HG03045 (cell line): ENCODE data around the gene LPXN.

Experiments
- ATAC-seq: cut with Tn5 transposase; IDR thresholded peaks from one replicate; pipeline ENCODE4 v1.9.1; 2021; ENCODE audit warnings: mild to moderate bottlenecking, moderate library complexity; ENCODE audit not compliant: unreplicated experiment

Gene LPXN

DNA sequence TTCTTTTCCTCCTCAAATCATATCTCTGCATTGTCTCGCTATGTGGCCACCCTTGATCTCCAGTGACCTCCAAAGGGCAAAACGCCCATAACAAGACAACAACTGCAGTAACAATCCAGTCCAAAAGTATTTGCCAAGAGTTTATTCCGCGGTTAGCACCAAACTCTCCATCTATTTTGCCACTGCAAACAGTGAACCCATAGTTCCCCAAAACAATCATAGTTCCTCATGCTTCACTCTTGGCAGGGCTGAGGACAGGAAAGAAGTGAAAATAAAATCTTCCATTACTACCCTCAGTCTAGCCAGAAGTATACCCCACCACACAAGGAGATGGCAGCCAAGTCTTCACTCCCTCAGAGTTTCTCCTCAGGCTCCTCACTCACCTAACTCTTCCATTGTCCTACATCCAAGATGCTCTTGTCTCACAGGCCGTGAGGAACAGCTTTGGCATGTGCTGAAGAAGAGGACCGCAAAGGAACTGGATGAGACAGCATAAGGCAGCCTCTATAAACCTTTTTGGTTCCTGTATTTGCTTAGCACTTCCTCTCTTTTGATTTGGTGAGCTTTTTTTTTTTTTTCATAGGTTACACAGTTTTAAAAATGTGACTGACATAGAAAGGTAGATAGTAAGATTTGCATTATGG lies at the start of gene LPXN:
LPXN (minus strand) TSS at position 480 of the 644 bp plus-strand sequence; CDS start at position 396, 84 bp downstream.
- ATAC-seq: no peak

DNA sequence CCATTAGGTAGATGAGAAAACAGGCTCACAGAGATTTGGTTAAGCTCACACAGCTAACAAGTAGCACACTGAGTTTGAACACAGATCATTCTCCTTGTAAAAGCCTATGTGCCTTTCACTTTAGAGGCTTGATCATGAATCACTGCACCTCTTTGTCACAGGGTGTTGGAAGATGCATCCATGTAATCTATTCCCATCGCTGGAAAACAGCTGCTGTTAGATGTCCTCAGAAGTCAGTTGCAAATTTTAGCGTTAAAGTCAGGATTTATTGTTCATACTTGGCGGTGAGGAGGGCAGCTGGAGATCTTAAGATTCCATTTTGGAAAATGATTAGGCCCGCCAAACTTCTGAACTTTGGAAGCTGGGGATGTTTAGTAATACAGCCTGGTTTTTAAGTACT lies 49.4 kb upstream of the LPXN start:
- no peak for ATAC-seq

GRCh38 chr11:58622344-58622743 lies 46.7 kb upstream of the LPXN start, which contains the start of gene CNTF:
CNTF (plus strand) TSS chr11:58622665; CDS start chr11:58622753, 88 bp downstream.
- no peak for ATAC-seq

- no peak for ATAC-seq
These were observed 46.1 kb upstream of the LPXN start for GRCh38 chr11:58621586-58622262.

DNA sequence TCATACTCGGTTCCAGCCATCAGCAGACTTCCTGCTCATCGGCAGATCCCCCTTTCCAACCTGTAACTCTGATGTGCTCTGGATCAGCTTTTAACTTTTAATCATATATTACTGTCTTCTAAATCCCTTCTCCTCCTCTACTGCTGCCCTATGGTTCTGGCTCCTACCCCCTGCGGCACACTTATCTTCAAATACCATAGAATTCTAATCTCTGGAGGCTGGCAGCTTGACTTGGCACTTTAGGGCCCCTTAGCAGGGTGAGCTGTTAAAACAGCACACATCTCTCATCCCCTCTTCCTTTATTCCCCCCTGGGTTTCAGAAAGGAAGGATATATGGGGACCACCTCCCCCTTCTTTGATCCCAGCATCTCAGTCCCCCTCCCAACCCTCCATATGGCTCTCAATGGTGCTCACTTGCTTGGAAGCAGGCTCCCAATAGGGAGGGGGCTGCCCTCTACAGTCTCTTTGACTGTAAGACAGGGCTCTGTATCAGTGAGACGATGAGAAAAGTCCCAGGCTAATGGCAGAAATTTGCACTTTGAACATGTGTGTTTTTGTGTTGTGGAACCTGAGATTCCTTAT lies 42.4 kb upstream of the LPXN start:
- ATAC-seq: no peak

DNA sequence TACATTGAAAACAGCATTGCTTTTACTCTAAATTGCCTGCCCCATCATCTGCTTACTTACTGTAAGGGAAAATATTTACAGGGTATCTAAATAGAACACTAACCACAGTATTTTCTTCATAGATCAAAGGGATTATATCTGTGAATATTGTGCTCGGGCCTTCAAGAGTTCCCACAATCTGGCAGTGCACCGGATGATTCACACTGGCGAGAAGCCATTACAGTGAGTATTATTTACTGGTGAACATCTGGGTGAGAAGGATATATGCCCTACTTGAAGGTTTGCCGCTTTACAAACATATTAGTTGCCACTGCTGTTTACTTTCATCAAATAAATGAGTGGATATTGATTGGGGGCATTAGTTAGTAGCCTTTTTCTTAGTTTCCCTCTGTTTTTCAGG lies 40.9 kb upstream of the LPXN start:
- no peak for ATAC-seq

DNA sequence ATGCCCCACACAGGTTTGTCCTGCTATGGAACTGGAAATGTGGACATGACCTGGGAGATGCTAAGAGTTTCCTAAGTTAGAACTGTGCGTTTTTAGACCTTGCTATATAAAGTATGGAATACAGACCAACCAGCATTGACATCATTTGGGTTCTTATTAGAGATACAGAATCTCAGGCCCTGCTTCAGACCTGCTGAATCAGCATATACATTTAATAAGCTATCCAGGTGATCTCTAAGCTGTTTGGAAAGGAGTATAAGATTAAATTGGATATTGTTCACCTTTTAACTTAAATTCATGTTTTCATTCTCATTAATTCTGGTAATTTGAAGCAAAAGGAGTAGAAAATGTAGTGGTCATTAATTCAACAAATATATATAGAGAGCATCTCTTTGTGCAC lies 39.9 kb upstream of the LPXN start:
- ATAC-seq: no peak

DNA sequence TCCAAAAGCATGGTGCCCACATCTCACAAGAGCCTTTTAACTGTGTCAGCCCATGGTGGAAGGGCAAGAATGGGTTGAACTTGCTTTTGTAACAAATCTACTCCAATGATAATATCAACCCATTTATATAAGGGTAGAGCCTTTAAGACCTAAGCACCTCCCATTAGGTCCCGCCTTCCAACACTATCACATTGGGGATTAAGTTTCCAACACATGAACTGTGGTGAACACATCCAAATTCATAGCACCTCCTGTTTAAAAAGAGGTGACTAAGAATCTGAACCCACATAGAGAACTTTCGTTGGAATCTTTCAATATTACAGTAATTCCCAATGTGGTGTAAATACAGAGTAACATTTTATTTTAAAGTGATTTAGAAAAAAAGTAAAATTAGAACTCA lies 37.6 kb upstream of the LPXN start:
- ATAC-seq: no peak

DNA sequence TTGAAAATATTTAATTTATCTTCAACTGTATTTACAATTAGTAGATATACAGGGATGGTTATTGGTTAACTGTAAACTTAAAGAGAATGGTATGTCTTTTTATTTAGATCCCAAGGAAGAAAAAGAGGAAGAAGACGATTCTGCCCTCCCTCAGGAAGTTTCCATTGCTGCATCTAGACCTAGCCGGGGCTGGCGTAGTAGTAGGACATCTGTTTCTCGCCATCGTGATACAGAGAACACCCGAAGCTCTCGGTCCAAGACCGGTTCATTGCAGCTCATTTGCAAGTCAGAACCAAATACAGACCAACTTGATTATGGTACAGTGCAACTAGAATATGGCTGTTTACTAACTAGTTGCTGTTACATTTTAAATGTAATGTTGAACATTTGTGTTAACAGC lies 34.1 kb upstream of the LPXN start:
- ATAC-seq: no peak

DNA sequence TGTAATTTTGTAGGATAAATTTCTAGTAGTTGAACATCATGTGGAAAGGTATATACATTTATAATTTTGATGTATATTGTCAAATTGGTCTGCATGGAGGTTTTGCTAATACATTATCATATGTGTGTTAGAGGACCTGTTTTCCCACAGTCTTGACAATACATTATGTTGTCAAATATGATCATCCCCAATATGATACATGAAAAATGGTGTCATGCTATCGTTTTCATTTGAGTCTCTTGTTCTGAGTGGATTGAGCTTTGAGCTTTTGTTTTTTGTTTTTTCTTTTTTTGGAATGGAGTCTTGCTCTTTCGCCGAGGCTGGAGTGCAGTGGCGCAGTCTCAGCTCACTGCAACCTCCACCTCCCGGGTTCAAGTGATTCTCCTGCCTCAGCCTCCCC lies 32.7 kb upstream of the LPXN start:
- ATAC-seq: no peak

DNA sequence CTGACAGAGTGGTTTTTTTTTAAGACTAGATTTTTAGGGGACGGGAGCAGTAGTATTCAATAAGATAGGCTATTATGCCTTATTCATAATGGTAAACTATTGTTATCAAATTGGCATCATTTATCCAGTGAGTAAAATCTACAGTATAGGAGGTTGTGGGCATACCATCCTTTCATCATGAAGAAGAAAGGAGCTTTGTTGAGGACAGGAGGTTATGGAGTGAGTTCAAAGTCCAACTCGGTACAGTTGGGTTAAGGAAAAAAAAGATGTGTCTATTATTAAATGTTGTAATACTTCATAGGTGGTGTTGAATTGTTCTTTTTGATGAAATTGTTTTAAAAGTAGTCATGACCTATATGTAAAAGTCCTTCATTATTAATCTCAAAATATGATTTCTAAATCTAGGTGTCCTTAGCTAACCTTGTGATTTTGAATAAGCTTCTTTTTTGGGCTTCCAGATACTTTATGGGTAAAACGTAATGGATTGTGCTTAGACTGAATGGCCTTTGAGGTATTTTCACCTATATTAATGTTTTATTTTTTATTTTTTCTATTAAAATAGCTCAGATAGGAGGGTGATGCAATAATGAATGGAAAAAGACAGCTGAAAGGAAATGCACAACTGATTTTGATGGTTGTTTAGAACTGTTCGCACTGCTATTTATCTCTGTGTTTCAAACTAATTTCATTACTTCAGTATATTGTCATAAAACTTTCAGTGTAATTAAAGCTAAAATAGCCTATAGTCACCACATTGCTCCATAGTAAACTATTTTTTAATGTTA lies 31.5 kb upstream of the LPXN start:
- no peak for ATAC-seq

GRCh38 chr11:58600510-58600909 lies 24.9 kb upstream of the LPXN start:
- no peak for ATAC-seq

DNA sequence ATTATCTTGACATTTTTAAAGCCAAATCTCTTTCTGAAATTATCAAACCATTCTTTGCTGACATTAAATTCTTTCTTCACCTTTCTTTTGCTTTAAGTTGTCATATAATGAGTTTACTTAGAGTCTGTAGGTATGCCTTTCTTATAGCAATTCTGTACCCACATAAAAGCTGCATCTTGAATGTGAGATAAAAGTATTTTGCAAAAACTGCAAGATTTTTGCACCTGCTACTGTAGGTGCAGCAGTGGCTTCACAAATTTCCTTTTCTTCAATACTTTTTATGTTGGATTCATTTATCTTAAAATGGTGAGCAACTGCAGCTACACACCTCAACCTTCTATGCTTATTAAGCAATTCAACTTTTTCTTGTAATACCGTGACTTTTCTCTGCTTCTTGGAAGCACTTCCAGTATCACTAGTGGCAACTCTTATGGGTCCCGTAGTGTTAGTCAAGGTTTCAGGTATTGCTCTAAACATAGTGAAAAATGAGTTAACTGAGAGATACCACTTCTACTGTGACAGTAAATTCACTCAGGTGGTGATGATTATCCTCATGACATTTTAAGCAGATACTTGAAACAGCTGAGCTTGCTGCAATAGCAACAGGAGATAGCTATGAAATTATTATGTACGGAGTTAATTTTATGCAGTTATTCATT lies 22.0 kb upstream of the LPXN start:
- no peak for ATAC-seq

DNA sequence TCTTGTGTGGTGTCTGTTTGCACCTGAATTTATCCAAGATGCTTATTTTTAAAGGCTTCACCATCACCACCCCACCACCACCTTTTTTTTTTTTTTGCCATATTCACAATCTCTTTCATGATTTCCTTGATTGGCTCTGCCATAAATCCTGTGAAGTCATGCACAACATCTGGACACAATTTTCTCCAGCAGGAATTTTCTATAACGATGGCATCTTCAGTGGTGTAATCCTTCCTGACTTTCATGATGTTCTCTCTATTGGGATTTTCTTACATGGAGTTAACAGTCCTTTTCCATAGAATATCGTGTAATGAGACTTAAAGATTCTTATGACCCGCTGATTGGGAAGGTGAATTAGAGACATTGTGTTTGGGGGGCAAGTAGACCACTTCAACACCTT lies 21.0 kb upstream of the LPXN start:
- no peak for ATAC-seq

DNA sequence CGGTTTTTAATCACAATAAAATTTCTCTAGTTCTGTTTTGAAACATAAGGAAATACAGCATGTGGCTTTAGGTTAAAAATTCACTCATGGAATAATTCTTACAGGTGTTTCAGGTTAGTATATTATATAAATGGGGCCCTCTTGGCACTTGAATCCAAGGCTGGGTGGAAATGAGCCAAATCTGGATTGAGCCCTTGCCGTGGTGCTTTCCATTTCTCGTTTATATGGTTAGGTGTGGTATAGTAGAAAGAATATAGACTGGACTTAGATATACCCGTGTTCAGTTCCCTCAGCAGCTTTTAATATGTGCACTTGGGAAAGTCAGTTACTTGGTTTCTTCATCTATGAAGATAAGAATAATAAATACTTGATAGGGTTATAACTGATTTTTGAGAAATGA lies 19.2 kb upstream of the LPXN start:
- ATAC-seq: no peak

GRCh38 chr11:58592760-58593472 lies 17.3 kb upstream of the LPXN start:
- no peak for ATAC-seq

- ATAC-seq: no peak
These were observed 16.0 kb upstream of the LPXN start for GRCh38 chr11:58591659-58592058.

DNA sequence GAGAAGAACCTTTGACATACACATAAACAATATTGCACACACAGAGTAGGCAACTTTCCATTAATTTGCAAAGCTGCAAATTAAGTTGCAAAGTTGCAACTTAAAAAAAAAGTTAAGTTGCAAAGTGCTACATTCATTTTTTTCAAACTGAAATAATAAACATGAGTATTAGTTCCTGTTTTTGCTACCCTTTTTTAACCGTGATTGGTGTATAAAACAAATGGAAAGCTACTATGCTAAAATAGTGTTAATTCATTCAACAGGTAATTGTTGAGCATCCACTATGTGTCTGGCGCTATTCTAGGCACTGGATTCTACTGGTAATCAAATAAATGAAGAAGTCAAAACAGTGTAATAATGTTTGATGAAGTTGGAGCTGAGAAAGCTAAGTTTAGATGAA lies 11.3 kb upstream of the LPXN start:
- ATAC-seq: no peak

GRCh38 chr11:58582437-58582836 lies 6.8 kb upstream of the LPXN start:
- no peak for ATAC-seq

- no peak for ATAC-seq
These were observed 4.7 kb upstream of the LPXN start for GRCh38 chr11:58580311-58580710.
